ENCODE data around the gene WNT2B.

GRCh38 chr1:112557385-112557784 is 48.6 kb downstream of the WNT2B start:
- TF ChIP-seq EP300 (IDR thresholded peaks at IDR 0.05; ENCODE audit: borderline replicate concordance) = no peak
- no peak for TF ChIP-seq TAF1 (IDR thresholded peaks at IDR 0.05; ENCODE audit: low read depth)
- TF ChIP-seq MAX (IDR thresholded peaks at IDR 0.05) = no peak
- TF ChIP-seq REST (IDR thresholded peaks at IDR 0.05; ENCODE audit: low read depth) = no peak
- no peak for TF ChIP-seq YY1 (IDR thresholded peaks at IDR 0.05; ENCODE audit: low read depth)
- no peak for TF ChIP-seq EGR1 (IDR thresholded peaks at IDR 0.05)
- no peak for TF ChIP-seq ZBTB7A (IDR thresholded peaks at IDR 0.05; ENCODE audit: low read depth)
- no peak for TF ChIP-seq RAD21 (IDR thresholded peaks at IDR 0.05; ENCODE audit: low read depth)
- TF ChIP-seq CEBPB (IDR thresholded peaks at IDR 0.05) = no peak
- TF ChIP-seq TCF12 (IDR thresholded peaks at IDR 0.05; ENCODE audit: low read depth) = no peak

Measured in Ishikawa (cell line).